Fibroblast of upper back skin (primary cell): Measurements from ENCODE around the gene CKB.

Experiments used
- DNase-seq: peaks from one replicate; pipeline ENCODE4 v3.0.0-alpha.2; 2013

Gene CKB

DNA sequence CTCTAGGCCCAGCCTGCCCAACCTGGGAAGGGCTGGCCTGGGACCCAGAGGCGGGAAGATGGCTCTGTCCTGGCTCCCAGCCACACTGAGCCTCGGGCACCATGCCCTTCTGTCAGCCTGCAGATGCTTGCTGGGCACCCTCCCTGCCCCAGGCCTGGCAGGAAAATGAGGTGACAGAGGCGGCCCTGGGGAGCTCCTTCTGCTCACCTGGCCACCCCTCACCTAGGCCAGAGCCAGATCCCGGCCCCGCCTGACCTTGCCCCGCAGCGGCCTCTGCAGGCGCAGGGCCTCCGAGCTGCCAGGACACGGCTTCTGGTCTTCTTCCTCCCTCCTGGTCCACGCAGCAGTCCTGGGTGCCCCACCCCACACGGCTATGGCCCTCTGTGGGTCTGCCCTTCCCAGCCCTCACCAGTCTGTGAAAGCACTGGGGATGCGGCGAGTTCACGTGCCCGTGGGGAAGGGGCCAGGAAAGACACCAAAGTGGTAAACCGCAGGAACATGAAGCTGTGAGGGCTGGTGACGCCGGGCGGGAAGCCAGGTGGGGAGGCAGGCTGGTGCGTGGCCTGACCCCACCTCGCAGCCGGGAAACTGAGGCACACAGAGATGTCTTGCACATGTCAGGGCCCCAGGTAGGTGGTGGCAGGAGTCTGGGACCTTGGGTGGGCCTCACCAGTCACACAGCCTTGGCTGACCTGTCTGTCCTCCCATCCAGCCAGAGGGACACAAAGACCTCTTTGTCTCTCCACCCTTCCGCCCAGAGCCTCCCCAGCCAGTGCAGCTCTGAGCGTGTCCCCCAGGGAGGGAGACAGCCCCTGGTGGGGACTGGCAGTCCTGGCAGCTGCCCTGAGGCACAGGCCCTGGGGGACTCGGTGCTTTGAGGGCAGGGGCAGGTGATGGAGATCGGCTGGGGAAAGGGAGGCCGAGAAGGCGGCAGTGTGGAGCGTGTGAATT is 27.0 kb upstream of the CKB start:
- DNase-seq, result no peak

DNA sequence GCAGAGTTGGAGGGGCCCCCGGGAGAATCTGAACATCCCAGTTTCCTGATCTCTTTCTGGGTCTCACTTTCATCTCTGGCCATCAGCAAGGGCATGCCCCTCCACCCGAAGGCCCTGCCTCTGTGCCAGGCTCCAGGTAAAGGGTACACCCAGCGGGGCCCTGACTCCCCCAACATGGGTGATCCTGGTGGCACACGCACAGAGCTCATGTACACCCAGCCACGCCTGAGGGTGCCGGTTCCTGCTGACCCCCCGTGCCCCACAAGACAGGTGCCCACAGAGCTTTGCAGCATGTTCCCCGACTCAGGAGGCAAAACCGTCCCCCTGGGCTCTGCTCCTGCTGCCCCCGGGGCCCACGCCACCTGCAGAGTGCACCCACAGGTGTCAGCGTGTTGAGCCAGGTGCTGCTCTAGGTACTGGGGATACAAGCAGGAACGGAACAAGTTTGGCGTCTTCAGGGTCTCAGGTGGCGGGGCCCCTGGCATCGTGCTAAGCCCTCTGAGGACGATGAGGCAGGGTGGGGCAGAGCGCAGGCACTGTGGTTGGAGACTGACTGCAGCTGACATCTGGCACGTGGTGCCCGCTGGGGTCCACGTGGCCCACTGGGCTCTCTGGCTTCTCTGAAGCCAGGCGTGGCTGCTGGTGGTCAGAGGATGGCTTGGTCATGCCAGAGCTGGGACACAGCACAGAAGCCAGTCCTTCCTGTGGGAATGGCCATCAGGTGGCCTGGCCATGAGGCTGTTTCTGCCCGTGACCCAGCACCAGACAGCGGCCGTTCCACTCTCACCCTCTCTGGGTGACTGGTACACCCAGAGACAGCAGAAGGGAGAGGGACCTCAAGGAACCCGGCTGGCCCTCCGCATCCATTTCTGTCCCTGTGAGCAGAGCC is 26.1 kb upstream of the CKB start:
- no peak for DNase-seq

DNA sequence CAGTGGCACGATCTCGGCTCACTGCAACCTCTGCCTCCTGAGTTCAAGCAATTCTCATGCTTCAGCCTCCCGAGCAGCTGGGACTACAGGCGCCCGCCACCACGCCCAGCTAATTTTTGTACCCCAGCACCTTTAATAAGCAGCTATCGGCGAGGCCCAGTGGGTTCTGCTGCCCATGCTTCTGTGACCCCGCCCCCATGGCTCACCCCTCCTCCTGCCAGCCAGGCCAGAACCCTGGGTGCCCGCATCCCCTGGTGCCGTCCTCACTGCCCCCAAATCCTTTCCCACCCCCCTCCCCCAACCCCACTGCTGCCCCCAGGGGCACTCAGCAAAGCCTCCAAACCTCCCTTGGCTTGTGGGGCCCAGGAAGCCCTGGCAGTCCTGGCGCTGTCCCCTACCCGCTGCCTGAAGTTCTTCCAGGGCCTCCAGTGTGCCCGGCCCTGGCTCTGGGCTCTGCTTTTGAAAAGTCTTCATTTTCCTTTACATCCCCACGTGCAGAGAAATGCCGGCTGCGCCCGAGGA is 25.4 kb upstream of the CKB start:
- no peak for DNase-seq

DNA sequence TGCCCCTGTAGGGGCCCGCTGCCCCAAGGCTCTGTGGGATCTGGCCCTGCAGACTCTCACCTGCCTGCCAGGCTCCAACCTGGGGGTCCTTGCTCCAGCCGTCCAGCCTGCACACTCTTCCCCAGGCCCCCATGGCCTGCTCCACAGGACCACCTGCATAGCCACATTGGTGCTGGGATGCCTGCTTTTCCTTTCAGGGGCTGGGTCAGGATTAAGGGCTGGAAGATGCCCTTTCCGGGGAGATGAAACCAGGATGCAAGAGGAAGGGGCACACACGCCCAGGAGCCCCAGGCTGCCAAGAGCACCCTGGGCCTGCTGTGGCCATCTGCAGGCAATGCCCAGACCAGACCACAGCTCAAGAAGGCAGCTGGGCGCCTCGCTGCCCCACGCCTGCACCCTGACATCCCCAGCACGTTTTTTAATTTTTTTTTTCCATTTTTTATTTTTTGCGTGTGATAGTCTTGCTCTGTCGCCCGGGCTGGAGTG is 24.9 kb upstream of the CKB start:
- no peak for DNase-seq

DNA sequence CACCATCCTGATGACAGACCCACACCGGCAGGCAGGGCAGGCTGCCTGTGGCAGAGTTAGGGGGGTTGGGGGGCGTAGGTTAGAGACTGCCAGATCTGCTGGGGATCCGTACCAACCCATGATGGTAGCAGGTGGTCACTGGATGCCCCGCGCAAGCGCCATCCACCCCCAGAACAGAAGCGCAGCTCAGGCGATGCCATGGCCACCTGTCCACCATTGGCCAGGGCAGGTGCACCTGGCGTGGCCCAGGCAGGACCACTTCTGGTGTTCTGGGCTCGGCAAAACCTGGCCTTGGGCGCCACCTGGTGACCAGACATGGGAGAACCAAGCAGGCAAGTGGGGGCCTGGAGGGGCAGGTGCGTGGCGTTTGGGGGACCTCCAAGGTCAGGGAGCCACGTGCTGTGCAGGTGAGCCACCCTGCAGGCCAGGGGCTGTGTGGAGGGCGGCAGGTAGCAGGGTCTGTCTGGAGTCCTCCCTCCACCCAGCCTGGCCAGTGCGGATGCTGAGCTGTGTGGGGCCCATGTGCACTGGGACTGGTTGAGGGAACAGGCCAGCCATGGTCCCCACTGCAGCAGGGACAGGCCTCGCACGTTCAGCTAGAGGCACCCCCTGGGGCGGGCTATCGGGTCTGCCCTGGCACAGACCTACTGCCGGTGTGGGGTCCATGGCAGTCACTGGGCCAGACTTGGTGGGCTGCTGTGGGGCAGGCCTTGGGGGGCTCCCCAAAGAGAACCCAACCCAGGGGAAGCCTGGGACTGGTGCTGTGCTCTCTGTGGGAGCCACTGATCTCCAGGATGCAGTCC is 24.2 kb upstream of the CKB start:
- peak; percentile 46 for DNase-seq

DNA sequence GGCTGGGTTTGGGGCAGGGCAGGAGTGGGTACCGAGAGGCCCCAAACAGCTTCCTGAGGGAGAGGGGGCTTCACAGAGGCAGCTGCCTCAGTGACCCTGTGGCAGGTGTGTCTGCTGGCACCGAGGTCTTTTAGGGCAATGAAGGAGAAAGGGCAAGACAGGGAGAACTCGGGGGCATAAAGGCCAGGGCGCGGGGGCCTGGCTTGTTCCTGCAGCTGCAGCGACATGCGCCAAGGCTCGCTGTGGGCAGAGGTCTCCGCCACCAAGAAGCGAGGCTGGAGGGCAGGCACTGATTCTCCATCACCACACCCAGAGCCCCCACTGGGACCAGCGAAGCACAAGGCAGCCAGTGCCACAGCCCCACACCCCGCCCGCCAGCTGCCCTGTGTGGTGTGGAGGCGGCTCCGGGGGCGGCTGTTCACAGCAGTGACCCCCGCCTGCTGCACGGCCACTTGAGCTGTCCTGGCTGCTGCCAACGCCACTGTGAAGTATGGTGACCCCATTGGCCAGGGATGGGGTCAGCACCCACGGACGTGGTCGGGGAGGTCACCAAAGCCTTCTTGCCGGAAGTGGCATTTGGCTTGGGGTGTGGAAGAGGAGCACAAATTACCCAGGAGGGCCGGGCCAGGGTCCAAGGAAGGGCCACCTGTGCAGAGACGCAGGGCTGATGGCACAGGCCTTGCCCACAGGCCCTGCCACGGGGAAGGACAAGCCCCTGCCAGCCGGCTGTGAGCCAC is 23.5 kb upstream of the CKB start:
- no peak for DNase-seq

DNA sequence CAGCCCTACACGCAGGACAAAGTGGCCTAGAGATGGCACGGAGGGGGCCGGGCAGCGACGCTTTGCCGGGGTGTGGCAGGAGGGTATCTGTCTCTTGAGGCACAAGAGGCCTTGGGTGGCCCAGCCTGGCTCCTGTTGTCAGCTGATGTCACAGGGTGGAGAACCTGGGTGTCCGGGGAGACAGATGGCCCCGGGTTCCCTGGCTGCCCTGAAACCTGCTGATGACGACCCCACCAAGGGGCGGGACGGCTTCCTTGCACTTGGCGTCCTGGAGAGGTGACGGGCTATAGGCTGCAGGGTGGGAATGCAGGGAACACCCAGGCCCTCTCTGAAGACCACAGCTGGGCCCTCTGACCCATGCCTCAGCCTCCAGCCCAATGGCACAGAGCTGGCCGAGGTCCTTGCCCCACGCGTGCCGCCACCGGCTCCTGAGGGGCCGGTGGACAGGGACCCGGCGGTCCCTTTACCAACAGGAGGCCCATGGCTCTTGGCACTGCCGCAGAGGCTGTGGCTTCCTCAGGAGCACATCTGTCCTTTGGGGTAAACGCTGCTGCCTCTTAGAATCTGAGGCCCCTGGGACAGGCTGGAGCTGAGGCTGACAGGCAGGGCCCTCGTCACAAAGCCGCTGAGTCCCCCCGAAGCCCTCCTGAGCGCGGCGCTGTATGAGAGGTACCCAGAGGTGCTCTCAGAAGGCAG is 22.7 kb upstream of the CKB start:
- no peak for DNase-seq

DNA sequence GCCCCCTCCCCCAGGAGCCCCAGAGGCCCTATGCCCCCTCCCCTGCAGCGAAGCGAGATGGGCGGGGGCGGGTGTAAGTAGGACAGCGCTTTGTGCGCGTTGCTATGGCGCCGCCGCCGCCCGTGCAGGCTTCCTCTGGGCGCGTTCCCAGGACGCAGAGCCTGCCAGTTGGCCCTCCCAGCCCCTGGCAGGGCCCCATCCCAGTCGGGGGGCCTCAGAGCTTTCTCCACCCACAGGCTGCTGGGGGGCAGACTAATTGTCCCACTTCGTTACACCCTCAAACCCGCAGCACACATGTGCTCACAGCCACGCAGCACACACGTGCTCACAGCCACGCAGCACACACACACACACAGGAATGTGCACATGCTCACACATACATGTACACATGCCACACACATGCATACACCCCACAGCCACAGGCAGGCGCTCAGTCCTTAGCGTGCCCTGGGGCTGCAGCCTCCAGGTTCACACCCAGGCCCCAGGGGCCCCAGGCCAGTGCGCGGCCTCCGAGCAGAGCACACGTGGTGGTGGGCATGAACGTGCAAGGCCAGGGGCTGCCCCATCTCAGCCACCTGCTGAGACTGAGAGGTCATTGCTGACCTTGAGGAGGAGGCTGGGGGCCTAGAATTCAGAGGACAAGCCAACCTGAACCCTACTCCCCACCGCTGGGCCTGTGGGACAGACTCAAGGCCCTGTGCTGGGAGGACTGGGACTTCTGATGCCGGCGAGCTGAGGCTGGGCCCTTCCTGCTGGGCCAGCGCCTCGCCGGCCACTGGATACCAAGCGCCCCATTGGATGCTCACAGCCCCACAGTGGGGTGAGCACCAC is 22.0 kb upstream of the CKB start:
- DNase-seq, result no peak

DNA sequence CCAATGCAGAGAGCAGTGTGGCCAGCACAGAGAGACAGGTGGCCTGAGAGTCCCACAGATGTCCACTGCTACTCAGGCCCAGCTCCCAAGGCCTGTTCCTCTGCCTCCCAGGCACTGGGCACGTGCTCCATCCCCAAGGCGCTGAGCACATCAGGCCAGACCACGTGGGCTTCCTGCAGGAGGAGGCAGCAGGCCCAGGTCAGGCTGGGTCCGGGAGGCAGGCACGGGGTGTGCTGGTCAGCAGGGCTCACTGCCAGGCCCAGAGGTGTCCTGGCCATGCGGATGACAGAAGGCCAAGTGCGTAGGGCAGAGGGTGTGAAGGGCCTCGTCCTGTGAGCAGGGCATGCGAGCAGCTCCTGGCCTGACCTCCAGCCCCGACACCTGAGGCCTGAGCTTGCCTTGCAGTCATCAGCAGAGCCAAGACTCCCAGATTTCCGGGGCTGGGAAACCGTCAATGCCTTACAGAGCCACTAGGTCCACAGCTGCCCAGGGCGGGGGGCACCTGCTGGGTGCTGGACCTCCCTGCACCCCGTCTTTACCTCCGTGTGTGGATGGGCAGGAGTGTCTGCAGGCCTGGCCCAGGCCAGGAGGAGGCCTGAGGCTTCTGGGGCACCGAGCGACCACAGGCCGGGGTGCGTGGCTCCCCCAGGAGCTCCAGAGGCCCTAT is 21.2 kb upstream of the CKB start:
- DNase-seq, result no peak

DNA sequence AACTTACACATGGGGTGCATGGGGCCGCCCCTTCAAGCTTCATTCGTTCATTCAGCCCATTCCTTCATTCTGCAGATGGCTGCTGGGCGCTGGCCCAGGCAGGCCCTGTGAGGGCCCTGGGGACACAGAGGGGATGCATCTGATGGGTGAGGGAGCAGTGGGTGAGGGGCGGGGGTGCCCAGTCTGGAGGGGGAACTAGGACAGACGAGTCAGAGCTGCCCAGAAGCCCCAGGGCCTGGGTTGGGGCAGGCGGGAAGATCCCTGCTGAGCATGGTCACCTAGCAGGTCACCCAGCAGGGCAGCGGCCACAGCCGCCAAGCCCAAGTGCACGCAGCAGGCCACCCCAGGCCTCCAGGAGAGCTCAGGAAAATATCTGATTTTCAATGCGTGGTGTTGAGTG is 20.5 kb upstream of the CKB start:
- no peak for DNase-seq

DNA sequence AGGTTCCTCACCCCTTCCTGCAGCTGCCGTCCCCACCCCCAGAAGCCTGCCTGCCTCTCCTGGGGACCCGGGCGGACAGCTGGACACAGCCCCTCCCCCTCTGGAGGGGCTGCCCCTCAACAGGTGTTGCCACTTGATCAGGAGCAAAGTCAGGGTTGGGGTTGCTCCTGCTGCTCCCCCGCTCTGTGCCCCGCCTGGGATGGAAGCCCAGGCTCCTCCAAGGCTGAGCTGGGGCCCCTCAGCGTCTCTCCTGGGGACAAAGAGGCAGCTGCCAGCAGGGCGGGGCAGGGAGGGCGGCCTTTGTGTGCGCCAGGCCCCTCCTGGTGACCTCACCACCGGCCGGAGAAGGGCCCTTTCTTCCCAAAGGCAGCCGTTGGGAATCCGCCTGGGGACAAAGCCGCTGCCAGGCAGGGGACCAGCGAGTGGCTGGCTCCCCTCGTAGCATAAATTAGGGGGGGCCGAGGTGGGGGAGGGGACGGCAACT is 20.0 kb upstream of the CKB start:
- no peak for DNase-seq

DNA sequence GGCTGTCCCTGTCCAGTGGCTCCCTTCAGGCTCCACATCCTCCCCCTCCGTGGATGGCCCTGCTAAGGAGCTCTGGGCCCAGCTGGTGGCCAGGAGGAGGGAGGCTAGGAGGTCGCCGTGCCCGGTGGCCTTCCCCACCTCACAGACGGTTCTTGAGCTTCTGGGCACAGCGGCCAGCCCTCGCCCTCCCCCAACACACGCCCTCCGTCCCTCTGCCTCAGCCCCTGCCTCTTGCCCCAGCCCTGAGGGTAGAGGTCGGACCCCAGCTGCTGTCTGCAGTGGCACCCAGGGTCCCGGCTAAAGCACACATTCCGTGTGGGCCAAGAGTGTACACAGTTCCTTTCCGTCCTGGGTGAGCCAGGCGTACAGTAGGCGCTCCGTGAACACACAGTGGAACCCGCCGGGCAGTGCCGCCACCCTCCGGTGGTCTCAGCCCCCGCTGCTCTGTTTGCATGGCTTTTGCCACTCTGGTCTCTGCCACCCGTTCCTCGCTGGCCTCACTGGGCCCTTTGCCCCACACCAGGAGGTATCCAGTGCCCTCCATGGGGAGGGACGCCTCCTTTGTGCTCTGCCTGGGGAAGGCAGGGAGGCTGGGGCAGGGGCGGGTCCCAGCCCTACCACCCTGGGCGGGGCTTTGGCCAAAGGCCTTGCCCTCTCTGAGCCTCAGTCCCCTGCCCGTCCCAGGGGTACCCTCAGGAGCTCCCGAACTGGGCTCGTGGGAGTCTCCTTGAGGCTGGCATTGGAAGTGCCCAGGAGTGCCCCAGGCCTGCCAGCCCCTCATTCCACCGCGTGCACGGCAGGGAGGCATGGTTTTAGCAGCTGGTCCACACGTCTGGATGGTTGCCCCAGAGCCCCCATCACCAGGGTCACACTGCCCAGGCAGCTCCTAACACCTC is 19.3 kb upstream of the CKB start:
- no peak for DNase-seq

DNA sequence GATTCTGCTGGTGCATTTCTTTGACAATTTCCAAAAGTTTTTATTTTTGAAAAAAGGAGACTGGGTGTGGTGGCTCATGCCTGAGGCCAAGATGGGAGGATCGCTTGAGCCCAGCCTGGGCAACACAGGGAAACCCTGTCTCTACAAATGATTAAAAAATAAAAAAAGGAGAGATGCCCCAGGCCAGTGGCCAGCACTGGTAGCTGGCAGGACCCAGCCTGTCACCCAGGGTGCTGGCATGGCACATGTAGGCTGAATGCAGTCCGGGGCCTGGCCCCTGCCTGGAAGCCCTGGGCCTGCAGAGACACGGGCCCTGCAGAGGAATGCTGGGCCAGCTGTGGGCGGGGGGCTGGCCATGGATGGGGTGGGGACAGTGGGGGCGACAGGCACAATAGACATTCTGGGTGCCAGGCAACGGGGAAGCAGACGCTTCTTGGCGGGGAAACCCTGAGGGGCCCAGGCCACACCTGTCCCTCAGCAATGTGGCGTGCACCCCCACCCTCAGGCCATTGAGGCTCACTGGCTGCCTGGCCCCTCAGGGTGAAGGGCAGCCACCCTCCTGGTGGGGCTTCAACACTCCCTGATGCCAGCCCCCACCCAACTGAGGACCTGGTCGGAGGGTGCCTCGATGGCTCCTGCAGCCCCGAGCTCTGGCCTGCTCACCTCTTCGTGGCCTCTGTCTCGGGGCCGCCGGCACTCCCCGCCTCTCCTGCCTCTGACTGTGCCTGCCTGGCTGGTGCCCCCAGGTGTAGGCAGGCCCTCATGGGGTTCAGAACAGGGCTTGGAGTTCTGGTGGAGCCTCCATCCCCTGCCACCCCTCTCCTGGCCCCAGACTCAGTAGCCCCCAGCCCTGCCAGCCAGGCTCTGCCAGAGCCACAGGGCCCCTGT is 18.4 kb upstream of the CKB start:
- no peak for DNase-seq

DNA sequence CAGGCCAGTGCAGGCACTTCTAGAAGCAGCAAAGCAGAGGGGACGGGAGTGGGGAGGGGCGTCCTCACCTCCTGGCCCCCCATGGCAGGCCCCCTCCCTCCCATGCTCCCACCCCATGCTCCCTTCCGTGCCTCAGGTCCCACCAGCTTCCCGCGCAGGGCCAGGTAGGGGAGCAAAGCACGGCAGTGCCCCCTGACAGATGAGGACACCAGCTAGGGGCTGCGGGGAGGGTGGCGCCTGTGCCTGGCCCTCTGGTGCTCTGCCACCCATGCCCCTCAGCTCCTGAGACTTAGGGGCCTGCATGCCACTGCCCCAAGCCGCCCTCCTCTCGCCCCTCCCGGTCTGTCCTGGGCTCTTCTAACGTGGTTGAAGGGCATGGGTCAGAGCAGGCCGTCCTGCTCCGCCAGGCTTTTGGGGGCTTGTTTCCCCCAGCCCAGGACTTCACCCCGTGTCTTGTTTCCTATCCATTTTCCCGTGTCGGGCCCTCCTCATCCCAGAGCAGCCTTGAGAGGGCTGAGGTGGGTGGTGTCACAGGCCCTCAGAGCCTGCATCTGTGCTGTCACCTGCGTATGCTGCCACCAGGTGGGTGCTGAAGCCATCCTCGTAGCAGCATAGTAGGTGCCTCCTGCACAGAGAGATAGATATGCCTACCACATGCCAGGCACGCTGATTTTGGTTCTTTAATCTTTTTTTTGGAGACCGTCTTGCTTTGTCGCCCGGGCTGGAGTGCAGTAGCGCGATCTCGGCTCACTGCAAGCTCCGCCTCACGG is 16.6 kb upstream of the CKB start:
- no peak for DNase-seq

DNA sequence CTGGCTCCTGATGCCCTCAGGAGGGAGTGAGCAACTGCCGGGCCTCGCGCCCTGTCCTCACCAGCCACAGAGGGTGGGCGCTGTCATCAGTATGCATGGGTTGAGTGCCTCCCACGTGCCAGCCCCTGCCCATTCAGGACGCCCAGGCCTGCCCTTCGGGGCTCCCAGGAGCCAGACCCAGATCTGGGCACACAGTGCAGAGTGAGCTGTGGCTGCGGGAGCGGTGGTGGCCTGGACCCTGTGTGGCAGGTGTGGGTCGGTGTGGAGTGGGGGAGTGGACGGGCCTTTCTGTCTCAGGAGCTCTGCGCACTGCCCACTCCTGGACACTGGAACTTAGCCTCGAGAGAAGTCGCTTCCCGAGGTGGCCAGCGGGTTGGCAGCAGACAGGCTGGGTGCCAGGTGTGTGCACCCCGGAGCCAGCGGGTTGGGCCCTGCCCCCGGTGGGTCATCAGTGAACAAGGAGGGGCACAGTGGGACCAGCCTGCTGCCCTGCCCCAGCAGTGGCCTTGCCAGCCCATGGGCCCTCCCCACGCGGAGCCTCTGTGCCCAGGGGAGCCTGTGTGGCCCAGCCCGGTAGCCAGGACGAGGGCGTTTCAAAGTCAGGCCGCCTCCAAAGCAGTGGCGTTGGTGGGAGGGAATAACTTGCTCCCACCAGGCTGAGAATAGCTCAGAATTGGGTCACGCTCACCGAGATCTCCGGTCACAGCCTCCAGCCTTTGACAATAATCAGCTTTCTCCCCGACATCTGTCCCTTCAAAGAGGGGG is 15.8 kb upstream of the CKB start:
- no peak for DNase-seq
